GM19467 (cell line): ENCODE measurements around the gene ATP10D.
A peak's percentile ranks its signal among the peaks of the same experiment; 100 is the strongest.

Experiments used
- ATAC-seq: cut with Tn5 transposase; IDR thresholded peaks from one replicate; pipeline ENCODE4 v1.9.1; 2021; ENCODE audit warnings: mild to moderate bottlenecking, moderate library complexity; ENCODE audit not compliant: unreplicated experiment

The ATP10D gene

DNA sequence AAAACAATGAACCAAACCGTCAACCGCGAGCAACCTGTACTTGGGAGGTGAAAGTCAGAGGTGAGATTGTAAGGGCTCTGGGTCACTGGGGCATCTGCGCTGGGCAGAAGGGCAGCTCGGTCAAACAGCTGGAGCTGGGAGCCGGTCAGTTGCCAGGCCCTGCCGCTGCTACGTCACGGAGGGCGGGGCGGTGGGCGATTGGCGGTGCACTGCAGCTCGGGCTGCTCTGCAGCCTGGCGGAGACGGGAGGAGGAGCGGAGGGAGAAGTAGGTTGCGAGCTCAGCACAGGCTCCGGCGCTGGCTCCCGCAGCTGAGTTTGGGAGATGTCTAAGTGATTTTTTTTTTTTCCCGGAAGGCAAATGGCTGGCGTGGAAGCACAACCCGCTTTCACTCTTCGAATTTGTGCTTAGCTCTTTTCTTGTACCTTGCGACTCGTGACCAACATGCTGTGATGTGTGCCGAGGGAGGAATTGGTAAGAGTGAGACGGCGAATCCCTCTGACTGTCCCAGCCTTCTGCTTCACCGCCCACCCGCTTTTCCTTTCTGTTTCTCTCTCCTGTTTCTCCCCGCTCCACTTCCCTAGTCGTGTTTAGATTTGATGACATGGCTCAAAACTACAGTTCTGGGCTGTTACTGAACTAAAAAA is at the start of gene ATP10D:
TSS of gene ATP10D (plus strand) at position 229 of the 646 bp plus-strand sequence. CDS start 27,266 bp downstream, outside the sequence.
- peak; percentile 97 for ATAC-seq

DNA sequence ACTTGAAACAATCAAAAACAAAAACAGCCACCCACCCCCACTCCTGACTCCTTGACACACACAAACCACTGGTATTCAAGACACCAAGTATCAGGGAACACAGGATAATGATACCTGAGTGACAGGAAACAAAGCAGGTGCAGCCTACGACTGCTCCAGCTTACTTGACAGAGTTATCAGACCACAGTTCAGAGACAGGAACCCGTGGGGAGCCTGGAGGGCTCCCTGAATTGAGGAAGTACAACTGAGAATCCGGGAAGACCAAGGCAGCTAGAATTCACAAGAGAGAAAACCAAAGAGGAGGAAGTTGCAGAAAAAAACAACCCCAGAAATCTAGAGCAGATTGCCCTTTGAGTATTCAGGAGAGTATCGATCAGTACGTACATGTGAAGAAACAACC is 42.1 kb upstream of the ATP10D start:
- ATAC-seq: peak; percentile 70

DNA sequence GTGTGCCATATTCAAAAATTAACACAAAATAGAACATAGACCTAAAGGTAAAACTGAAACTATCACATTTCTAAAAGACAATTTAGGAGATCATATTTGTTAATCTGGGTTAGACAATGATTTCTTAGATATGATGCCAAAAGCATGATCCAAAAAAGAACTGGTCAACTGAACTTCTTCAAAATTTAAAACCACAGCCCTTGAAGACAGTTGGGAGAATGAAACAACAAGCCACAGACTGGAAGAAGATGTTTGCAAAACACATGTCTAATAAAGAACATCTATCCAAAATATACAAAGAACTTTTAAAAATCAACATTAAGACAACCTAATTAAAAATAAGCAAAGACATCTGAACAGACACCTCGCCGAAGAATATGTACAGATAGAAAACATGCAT is 41.0 kb upstream of the ATP10D start:
- ATAC-seq: no peak

DNA sequence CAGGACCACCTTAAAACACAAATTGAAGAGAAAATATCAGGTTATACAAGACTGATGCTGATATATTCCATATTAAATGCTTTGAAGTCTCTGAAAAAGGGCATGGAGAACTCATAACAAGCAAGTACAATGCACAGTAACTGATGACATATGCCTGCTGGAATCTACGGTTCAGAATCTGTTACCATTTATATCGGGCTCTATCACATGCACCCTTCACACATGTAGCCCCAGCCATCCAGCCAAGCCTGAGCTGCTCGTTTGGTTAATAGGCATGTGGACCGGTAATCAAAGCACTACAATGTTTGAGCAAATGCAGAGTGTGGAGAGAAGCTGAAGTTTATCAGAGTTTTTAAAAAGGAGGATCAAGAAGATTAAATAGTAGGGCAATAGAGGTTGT is 33.4 kb upstream of the ATP10D start:
- no peak for ATAC-seq

DNA sequence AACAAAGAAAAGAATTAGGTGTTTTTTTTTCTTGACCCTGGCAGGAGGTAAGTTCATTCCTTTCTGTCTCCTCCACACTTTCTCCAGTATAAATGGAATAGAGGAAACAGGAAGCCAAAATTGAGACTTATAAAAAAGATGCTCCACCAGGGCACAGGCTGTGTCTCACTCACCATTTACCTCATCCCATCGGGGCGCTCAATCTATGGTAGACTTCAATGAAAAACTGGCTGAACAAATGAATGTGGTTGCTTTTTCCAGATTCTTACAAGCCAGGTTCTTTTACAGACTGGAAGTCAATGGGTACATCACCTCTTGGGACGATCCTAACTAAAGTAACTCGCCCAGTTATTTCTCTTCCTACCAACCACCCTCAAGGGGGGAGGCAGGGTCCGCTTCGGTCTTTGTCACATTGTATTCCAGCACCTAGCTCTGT is 22.3 kb upstream of the ATP10D start:
- ATAC-seq: peak; percentile 17

DNA sequence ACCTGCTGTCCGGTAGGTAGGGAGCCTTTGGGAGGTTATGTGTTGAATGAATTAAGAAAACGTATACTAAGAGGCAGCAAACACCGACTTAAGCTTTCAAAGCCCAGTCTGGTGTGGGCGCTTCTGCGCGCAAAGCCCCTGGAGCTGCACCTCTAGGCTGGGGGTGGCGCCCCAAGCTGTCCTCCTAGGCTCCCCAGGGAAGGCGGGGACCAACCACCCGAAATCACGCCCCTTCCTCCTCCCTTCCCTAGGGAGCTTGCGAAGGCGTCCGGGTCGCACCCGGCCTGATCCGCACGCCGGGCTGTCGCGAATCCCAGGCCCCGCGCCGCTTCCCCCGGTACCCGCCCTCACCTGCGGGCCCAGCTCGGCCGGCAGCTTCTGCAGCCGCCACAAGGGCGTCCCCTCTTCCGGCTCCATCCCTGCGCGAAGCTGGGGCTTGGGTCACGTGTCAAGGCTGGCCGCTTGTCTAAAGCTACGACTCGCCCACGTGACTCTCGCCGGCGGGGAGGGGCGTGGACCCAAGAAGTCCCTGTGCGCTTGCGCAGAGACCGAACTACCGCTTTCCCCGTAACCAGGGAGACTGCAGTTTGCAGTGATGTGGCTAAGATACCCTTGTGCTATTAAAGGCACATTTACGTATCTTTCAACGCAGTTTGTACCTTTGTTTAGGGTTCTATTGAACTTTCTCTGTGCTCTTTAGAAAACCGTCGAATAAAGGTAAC is 21.7 kb upstream of the ATP10D start, which contains the start of gene COMMD8:
TSS of gene COMMD8 (minus strand) at position 468 of the 722 bp plus-strand sequence. CDS start at position 417, 51 bp downstream.
- peak; percentile 89 for ATAC-seq

DNA sequence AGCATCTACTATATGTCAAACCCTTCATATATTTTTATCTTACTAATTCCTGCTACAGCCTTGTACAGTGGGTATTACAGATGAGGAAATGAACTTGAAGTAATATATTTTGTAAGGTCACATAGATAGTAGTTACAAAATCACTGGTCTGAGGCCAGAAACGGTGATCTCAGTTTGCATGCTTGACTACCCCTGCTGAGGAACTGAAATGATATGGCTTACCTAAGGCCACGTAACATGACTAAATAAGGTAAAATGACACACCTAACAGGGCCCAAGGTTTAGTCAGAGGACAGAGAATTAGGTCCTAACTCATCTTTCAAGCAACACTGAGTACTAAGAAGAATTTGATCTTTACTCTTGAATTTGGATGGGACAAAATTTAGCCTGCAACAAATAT is 20.1 kb upstream of the ATP10D start:
- peak; percentile 29 for ATAC-seq

DNA sequence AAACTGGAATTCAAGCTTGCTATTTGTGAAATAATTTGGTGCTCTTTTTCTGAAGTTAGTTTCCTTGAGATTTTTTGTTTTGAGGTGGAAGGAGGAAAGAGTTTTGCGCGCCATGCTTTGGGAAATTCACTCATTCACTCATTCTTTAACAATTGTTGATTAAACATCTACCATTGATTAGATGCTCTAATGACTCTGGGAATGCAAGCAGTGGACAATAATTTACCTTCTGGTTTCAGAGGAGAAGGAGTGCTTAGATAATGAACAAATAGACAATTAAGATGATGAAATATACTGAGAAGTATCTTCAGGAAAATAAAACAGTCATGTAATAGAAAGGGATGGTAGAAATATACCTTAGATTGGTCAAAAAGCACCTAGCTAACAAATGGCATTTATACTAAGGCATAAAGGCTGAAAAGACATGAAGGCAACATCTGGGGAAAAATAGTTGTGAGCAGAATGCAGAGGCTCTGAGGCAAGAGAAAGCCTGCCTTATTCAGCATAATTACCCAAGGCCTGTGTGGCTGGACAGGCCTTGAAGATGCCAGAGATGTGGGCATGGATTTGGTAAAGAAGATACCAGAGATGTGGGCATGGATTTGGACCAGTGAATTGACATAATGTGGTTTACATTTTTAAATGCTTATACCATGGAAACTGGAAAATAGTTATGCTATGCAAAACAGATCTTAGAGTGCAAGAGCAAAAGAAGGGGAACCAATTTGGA is 18.9 kb upstream of the ATP10D start:
- no peak for ATAC-seq

DNA sequence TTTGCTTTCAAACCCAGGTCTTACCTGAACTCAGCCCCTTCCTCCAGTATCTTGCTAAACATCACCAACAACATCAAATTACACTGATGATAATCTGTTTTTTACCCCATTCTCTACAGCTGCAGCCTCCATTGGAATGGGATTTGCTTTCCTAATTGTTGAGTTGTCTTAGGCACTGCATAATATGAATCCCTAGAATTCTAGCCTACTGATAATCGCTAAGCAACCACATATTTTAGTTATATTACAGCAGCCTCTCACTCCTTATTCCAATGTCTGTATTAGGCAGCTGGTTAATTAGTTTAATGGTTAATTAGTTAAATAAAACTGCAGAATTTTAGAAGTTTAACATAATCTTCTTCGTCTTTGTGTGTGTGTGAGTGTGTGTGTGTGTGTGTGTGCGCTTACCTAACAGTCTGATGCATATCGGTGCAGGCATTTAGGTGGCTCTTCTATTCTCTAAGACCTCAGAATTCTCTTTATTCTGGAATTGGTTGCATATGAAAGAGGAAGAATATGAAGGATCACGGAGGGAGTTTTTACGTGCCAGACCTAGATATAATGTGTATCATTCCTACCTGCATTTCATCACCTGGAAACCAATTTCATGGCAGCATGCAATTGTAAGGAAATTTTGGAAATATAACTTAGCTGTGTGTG is 16.2 kb upstream of the ATP10D start:
- no peak for ATAC-seq

DNA sequence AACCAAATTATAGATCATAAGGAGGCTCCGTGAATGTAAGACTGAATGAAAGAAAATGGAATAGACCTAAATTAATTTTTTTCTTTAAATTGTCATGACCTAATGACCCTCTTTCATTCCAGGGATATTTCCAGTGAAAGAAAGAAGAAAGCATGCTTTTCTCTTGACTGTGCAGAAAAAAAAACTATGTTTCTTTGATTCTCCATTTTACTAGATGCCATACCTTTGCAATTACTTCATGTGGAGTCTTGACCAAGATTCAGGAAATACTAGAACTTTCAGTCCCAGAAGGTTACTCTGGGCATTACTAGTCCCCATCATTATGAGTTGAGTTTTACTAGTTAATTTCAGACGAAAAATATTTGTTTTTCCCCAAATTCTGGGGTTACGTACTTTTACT is 15.1 kb upstream of the ATP10D start:
- ATAC-seq: no peak

DNA sequence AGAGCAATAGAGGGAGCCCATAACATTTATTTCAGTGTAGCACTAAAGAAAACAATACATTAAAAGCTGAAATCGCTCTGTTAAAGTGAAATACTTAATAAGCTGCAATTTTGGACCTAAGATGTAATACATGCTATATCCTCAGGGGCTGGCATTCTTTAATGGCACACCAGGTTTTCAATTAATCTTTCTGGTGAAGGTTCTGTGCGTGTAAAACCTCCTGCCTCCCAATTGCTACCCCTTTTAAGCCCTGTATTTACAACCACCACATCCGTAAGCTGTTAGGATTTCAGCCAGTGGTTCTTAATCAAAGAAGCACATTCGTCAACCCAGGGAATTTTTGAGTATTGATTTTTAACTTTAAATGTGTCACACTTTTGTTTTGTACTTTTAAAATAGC is 14.0 kb upstream of the ATP10D start:
- ATAC-seq: no peak

DNA sequence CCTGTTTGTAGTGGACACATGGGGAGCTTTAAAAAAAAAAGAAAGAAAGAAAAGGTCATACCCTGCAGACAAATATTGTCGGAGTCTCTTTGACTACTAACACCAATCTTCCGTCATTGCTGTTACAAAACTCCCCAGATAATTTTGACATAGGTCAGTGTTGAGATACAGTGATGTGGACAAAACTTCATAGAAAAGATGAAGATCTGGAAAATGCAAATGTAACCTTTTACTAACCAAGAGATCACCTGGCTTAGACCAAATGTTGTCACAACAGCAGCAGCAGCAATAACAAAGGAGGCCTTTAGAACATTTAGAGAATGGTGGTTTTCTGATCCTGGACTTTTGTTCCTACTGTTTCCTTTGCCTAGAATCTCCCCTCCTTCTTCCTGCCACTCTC is 13.5 kb upstream of the ATP10D start:
- ATAC-seq: no peak

DNA sequence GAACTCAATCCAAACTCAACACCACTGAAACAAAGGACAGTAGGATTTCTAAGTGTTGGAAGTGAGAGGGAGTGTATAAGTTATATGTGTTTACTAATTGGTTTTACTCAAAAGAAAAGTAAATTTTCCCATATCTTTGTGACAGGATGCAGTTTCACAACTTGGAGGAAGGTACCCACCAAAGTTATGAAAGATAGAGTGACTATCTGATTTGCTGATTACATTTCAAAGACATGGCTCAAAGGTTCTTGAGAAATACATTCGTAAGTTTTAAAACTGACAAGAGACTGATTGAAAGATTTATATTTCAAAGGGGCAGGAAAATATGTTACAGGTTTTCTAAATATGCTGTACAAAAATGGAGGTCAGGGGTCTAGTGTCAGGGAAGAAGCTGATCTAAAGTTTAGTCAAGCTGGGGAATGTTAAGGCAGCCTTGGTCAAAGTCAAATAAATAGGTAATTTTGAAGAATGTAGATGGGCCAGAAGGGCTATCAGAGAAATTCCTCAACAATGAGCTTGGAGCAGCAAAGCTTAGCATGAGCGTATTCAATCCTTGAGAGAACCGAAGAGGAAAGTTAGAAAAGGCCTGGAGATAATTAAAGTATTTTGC is 11.8 kb upstream of the ATP10D start:
- ATAC-seq: no peak

DNA sequence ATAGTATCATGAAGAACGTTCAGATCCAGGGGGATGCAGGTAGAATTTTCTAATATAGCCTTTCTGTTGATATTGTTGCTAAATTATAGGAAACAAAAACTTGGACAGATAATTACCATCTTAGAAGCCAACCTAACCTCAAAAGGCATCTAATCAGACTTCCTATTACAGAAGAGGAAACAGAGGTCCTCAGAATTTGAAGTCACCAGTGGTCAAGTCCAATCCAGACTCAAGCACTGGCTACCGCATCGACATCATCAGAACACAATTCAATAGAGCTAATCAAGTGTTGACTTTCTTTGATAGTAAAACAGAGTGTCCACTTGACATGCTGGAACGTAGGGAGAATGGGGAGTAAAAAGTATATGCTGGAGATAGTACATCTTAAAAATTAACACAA is 10.3 kb upstream of the ATP10D start:
- ATAC-seq: no peak

DNA sequence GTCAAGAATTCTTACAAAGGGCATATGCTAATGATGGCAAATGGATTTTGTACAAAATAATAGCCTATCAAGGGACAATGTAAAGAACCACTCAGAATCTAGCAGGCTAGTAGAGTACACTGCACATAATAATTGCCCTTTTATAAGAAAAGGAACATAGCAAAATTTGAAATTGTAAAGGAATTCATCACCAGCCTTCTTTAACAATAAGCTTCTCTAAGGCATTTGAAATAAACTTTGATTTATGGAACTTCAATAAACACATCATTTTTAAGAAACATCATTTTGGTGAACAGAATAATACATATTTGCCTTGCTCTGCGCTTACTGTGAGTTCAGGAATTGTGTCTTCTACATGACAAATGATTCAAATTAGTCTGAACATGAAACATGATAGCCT is 9.7 kb upstream of the ATP10D start:
- ATAC-seq: no peak

DNA sequence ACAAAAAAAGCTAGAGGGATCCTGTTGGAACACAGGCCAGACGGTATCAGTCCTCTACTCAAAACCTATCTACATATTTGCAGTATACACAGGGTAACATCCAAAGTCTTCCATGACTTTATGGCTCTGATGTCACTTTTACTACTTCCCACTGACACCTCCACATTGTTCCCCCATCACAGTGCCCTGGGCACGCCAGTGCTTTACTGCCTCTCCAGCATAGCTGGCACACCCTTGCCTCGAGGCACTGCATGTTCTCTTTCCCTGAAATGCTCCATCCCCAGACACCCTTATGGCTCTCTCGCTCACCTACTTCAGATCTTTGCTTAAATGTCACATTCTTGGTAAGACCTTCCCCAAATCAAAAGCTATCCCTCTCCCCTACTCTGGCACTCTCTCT is 6.3 kb upstream of the ATP10D start:
- no peak for ATAC-seq

DNA sequence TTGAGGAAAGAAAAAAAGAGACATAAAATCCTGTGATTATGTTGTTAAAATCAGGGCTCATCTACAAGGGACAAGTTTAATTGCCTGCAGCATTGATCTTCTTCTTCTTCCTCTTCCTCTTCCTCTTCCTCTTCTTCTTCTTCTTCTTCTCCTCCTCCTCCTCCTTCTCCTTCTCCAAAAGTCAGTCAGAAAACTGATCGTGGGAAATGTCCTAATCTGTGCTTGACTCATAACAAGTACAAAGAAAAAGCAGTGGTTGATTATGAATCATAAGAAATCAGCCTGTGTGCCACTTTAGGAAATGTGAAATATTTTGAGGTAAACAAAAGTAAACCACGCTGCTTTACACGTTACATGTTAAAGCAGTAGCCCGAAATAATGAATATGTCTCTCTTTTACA is 2.7 kb upstream of the ATP10D start:
- no peak for ATAC-seq

DNA sequence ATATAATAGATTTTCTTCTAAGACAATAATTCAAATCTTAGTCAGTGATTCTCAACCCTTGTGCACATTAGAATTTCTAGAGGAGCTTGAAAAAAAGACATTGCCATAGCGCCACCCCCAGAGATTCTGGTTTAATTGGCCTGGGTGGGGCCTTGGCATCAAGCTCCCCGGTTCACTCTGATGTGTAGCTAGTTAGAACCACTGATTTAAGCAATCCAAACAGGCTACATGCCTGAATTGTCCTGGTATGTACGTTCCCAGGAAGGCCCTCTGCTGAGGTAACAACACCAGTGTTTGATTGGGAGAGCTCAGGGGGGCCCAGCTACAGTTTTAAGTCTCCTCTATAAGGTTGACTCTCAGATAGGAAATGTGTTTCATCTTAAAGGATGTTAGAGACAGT is 1.3 kb upstream of the ATP10D start:
- ATAC-seq: no peak

DNA sequence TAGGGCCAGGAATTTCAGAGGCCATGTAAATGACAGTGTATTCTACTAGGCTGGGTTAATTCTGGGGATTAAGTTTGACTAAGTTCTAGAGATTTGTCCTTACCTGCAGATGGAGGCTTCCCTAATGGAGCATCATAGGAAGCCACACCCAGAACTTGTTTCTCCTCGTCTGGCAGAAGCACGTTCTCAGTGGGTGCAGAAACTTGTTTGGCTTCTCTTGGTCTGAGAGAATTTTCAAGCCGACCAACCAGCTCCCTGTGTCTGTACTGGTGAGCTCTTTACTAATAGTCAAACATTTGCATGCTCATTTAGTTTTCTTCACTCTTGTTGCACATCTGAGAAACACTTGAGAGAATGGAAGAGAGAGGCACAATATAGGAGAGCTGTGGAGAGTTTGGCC is 907 bp upstream of the ATP10D start:
- ATAC-seq: no peak

DNA sequence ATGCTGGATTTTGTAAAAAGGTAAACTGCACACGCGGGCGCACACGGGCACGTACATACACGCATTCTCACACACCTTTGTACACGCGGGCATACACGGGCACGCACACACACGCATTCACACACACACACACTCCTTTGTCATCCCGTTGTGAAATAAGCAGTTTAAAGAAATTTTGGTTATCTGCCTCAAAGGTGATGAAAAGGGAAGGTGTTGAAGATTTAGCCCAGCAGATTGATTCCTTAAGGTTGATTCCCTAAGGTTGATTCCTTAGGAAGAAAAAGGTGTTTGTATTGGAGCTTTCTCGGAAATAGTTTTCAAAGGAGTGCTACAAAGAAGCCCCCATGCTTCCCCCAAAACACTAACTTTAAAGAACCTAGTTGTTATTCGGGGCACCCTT is 693 bp downstream of the ATP10D start:
- no peak for ATAC-seq

DNA sequence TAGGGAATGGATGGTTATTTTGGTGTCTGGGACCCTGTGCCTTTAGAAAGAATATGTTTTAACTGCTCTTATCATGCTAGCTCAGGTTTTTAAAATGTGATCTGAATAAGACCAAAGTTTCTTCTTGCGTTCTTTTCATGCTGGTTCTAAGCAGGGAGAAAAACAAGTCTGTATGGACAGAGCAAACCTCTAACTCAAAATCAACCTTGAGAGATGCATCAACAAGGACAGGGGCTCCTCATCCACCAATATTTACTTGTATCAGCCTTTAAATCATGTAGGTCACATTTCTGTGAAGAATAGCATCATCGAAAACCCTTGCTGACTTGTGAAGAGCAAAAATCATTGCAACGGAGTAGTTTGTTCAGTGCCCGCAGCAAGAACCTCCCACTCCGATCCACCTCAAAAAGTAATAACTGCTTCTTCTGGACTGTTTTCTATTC is 1.2 kb downstream of the ATP10D start:
- no peak for ATAC-seq
